Breast epithelium (tissue), 3 donors: Measurements from ENCODE around the gene CATSPER4.

Experiments used
- POLR2A ChIP-seq: fragments of 450-650 bp; IDR thresholded peaks from one replicate; pipeline ENCODE4 v1.6.1; 2016; ENCODE audit warnings: antibody characterized with exemption, mild to moderate bottlenecking, moderate library complexity
- POLR2AphosphoS5 ChIP-seq, 3 donors: sonication (generic); formaldehyde crosslinking; IDR thresholded peaks; one replicate each; pipeline ENCODE4 v1.6.1; 2017; ENCODE audit warnings: antibody characterized with exemption in 3 of 3
- TF ChIP-seq, protein P1 (sequence below), 3 donors: fragments of 450-650 bp; IDR thresholded peaks; one replicate each; pipeline ENCODE4 v1.5.1; 2016 to 2017; ENCODE audit warnings: antibody characterized with exemption in 3 of 3, mild to moderate bottlenecking in 3 of 3, moderate library complexity in 3 of 3

DNA sequence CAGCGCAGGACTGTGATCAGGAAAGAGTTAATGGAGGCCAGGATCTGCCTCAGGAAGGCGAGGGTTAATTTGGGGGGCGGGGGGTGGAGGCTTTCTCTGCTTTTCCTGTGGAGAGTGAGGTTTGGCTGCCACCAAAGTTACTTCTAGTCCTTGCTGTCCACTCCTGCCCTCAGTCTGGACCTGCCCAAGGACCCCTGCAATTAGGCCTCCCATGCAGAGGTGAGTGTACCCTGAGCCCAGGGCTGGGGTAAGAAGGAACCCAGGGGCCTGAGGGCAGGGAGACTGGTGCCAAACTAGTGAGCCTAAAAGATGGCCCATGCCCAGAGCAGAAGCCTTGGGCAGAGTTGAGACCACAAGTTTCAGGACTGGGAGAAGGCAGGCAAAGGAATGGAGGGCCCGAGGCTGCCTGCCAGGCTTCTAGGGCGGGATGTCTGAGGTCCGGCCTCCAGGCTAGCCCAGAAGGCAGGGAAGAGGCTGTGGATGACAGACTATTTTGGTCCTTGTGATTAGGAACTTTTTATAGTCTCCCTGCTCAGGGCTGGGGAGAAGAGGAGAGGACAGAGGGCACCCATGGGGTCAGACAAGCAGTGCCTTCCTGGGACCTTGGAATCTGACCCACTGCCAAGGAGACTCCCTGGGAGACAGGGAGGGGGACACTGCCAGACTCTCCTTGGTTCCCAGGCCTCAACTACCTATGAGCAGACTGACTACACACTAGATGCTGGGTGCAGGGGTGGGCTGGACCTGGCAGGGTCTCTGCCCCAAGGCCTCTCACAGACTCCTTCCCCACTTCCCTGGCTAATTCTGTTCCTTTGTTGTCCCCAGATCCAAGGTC, 31.3 kb upstream of the CATSPER4 start, which contains the start of gene FAM110D:
- TF ChIP-seq POLR2A (no peak), POLR2AphosphoS5 (IDR thresholded peaks at IDR 0.05) (no peak)
- TF ChIP-seq, protein P1, sequence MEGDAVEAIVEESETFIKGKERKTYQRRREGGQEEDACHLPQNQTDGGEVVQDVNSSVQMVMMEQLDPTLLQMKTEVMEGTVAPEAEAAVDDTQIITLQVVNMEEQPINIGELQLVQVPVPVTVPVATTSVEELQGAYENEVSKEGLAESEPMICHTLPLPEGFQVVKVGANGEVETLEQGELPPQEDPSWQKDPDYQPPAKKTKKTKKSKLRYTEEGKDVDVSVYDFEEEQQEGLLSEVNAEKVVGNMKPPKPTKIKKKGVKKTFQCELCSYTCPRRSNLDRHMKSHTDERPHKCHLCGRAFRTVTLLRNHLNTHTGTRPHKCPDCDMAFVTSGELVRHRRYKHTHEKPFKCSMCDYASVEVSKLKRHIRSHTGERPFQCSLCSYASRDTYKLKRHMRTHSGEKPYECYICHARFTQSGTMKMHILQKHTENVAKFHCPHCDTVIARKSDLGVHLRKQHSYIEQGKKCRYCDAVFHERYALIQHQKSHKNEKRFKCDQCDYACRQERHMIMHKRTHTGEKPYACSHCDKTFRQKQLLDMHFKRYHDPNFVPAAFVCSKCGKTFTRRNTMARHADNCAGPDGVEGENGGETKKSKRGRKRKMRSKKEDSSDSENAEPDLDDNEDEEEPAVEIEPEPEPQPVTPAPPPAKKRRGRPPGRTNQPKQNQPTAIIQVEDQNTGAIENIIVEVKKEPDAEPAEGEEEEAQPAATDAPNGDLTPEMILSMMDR (IDR thresholded peaks at IDR 0.05), result no peak
